ENCODE measurements around the gene LINGO1.

LINGO1 gene

DNA sequence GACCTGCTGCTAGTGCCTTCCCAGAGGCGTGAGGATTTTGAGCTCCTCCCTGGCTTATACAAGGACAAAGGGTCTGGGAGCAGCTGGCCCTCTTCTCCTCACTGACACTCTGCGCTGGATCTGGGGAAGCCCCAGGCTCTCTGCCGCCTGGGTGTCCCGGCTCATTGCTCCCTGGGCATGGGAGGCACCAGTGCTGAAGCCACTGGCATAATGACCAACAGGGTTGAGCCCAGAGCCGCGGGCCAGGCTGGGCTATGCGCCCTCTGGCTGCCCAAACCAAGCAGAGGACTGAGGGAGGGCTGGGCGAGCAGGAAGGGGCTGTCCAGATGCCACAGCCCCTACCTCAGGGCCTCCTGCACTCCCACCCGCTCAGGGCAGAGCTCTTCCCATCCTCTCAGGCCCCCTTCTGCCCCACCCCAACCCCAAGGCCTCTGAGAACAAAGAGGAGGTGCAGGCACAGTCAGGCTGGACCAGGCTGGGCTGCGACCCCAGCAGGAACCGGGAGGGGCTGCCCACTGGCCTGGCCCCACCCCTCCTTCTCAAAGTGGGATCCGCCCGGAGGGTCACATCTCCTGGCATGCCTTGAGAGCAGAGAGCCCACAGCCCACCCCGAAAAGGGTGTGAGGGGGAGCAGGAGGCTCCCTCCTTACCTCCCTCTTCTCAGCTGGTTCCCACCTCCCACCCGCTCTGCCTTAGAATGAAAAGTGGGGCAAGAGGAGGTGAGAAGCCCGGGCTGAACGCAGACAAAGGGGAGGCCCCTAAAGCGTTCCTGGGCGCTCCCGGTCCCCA is 1.6 kb downstream of the LINGO1 start:
- DNase-seq, result no peak

DNA sequence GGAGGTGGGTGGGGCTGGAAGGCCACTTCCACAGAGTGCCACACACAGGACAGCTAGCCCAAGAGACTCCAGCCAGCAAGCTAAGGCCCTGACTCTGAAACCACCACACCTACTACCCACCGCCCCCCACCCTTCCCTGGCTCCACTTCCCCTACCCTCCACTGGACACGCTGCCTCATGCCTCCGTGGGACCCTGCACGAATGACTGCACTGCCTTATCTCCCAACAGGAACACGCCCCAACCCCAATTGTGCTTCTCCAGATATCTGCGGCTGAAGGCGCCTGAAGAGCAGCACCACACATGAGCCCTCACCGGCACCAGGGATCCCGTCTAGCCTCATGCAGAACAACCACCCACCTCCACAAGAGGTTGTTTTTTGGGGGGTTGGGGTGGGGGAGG is 2.7 kb downstream of the LINGO1 start:
- no peak for DNase-seq

DNA sequence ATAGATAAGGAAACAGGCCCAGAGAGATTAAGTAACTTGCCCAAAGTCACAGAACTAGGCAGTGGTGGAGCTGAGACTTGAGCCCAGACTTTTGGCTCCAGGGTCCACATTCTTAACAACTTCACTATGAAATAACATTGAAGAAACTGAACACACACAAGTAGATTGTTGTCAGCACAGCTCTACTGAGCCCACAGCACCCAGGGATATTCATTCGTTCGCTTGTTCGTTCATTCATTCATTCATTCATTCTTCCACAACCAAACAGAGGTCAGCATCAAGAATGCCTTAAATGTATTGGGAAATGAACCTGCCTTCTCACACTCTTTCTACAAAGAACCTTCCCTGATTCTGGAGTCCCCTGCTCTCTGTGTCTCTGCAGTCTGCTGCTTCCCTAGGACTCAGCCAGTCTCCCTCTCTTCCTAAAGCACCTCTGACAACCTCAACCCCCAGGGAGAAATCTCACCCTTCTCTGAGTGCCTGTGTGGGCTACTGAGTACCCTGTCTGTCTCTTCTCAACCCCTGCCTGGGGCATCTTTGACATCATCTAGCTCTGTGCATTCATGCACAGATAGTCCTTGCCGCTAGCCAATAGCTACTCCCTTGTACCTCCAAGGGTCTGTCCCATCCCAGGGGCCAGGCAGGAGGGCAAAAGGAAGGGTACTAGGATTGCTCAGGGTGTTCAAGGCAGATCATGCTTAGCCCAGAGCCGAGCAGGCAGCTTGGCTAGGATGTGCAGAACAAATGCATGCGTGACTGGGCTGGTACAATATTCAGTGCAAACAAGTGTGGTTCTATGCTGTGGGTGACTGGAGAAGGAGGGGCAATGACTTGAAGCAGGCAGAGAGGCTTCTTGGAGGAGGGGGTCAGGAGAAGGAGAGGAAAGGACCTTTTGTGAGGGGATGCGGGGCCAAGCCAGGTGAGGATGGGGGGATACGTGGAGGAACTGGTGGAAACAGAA is 3.4 kb downstream of the LINGO1 start:
- DNase-seq, result no peak

DNA sequence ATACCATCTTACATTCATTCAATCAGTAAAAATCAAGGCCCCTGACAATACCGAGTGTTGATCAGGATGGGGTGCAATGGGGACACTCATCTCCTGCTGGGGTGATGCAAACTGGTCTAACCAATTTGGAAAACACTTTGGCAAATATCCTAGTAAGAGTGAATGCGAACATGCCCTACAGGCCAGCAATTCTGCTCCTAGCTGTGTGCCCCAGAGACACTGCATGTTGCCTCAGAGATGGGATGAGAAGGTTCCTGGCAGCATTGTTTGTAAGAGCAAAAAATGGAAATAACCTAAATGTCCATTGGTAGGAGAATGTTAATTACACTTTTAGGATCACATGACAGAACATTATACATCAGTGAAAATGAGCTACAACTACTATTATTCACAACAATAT is 4.7 kb downstream of the LINGO1 start:
- DNase-seq, result no peak

DNA sequence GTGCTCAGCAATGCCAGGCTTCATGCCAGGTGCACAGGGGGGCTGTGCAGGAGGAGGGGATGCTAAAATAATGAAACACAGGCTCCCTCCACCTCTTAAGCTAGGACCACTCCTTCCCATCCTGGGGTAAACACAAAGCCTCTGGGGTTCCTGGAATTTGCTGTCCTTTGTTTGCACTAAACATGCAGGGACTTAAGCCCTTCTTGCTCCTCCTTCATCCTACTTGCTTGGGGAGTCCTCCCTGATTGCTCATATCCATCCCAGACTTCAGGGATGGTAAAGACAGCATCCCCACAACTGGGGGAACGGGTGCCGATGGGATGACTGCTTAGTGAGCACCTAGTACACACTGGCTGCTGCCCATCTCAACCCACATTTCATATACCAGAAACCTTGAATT is 5.1 kb downstream of the LINGO1 start:
- DNase-seq, result no peak

DNA sequence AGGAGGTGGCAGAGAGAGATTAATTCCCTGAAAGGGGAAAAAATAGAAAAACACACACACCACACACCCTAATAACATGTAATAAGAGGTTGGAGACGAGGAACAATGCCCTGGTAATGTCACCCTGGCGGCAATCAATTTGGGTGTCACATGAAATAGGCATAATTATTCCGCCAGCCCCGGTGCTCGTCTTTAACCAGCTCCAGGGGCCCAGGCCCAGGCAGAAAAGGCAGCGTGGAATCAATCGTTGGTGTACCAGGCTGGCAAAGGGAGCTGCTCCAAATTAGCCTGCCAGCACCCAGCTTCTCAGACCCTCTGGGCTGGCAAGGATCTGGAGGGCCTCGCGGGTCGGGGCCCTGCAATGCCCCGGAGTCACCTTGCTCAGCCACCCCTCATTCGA is 5.6 kb downstream of the LINGO1 start:
- DNase-seq, result no peak

DNA sequence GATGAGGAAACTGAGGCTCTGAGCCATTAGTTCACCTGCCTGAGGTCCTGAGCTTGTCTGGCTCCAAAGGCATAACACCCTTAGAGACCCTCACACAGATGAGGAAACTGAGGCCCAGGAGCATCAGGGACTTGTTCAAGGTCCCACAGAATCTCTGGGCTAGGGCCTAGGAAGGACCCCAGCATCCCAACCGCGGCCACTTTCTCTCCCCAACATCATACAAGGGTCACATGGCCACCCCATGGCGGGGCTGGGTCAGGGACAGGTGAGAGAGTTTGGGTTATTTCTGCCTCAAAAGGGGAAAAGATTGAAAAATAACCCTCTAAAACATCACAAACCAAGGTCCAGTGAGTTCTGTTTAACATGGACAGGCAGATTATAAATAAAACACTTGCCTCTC is 6.7 kb downstream of the LINGO1 start:
- DNase-seq, result no peak

DNA sequence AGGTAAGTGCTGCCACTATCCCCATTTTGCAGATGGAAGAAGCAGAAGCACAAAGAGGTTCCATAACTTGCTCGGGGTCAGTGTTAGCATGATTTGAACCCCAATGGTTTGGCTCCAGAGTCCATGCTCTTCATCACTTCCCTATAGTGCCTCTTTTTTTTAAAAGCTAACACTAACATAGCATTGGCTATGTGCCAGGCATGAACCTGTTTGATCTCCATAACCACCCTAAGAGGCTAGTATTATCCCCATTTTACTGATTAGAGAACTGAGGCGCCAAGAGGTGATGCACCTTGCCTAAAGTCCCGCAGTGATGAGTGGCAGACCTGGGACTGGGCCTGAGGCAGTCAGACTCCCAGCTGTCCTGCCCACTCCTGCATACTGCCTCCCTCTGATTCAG is 7.3 kb downstream of the LINGO1 start:
- DNase-seq, result no peak

DNA sequence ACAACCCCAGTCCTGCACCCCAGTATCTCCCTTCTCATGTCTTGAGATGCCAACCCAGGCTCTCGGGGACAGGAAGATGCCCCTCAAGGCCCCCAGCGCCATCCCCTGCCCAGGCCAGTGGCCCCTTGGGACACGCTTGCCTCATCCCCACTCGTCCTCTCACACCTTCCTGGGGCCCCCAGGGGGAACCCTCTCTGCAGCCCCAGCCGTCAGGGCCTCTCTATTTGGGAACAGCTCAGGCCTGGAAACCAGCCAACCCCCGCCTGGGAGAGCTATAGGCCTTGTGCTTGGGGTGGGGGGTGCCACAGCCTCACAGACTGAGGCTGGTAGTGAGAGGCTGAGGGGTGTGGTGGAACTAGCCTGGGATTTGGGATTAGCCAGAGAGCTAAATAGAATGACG is 7.8 kb downstream of the LINGO1 start:
- no peak for DNase-seq

DNA sequence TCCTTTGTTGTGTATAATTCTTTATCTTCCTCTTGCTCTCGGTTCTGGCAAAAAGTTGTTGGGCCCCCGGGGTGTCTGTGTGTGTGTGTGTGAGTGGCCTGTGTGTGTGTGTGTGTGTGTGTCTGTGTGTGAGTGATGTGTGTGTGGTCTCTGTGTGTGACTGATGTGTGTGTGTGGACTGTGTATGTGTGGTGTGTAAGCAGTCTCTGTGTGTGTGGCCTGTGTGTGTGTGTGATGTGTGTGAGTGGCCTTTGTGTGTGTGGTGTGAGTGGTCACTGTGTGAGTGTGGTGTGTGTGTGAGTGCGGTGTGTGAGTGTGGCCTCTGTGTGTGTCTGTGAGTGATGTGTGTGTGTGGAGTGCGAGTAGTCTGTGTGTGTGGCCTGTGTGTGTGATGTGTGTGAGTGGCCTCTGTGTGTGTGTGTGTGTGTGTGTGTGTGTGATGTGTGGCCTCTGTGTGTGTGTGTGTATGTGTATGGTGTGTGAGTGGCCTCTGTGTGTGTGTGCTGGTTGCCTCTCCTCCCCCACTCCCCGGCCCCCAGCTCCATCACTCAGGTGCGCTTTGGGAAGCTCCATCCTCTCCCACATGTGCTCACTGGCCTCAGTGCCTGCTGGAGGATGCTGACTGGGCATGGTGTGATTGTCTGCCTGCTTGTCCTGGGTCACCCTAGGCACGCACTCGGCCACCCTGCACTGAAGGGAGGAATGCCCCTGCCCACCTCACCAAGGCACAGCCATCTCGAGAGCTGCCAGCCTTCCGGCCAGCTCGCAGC is 8.8 kb downstream of the LINGO1 start:
- DNase-seq, result no peak

DNA sequence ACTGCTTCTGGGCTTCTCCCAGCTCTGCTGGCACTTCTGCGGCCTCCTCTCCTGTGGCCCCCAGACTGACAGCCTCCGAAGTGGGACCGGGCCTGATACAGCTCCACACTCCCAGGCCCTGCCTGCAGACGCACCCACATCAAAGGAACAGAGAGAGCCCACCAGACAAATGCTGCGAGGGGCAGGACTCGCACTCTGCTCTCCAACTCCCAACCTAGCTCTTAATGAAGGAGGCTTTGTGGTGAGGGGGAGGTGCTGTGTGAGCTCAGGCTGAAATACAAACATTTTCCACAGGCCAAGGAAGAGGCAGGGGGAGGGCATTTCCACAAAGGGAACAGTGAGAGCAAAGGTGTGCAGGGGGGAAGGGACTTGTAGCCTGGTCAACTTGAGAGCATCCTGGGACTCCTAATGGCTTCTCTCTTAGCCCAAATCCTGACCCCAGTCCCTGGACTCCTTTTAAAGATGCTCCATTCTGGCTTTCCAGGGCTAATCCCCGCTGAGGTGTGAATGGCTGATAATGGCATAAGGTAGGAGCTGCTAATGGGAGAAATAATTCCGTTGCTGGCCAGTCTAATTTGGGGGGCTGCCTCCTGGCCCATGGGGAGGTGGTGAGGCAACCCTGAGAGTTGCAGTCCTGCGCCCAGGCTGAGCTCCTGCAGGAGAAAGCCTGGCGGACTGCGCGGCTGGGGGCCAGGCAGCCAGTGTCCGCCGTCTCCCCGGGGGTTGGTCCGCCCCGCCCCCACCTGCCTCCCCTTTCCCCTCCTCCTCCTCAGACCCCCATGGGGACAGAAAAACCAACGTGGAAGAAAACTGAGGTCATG is 9.6 kb downstream of the LINGO1 start:
- DNase-seq, result no peak

DNA sequence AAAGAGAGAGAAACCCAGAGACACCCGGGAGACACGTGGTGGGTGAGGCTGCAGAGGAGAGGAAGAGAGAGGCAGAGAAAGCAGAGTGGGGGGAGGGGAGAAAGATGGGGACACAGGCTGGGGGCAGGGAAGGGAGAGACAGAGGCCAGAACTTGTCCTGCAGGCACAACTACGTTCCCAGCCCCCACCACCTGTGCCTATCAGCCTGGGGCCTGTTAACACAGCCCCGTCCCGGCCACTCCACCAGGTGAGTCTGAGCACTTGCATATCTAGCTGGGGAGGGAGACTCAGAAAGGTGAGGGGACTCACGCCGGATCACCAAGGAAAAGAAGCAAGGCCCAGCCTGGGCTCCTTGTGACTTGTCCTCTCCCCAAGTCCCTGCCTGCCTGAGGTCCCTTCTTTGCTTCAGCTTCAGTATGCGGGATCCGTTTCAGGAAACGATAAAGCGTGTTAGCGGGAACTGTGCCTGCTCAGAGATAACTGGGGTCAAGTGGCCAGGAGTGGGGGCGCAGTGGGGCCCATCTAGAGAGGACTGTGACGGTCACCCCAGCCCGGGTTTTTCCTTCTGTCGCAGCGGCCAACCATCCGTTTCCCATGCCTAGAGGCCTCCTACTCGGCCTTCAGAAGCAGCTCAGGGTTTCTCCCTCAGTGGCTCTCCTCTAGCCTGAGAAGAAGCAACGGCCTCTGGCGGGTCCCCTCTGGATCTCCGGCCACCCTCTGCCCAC is 10.3 kb downstream of the LINGO1 start:
- DNase-seq, result no peak

DNA sequence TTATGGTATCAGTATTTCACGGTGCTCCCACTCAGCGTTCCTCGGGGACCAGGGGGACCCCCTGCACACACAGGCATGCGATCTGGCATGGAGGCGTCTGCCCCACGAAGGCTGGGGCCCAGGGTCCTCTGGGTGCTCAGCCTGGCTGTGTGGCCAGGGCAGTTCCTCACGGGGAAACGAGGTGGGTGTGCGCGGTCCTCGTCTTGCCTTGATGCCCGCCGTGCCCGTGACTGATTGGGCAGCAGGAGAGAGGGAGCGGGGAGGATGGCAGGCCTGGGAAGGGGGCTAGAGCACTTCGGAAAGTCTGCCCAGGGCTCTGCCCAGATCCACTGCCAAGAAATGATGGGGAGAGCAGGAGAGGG is 10.9 kb downstream of the LINGO1 start:
- DNase-seq, result no peak

DNA sequence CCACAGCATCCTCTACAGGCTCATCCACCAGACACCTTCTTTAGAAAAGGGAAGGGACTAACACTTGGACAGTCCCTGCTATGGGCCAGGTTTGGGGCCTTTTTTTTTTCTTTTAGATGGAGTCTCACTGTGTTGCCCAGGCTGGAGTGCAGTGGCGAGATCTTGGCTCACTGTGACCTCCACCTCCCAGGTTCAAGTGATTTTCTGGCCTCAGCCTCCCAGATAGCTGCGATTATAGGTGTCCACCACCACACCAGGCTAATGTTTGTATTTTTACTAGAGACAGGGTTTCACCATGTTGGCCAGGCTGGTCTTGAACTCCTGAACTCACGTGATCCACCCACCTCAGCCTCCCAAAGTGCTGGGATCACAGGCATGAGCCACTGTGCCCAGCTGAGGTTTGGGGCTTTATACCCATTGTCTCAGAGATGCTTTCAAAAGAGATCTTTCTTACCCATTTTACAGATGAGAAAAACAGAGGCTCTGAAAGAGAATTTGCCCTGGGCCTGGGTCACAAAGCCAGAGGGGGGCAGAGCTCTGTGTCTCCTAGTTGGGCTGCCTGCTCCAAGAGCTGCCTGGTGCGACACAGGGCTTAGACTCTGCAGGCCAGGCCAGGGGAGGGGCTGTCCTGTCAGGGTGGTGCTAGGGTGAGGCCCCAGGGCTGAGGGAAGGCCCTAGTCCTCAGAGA is 11.6 kb downstream of the LINGO1 start:
- DNase-seq, result no peak

DNA sequence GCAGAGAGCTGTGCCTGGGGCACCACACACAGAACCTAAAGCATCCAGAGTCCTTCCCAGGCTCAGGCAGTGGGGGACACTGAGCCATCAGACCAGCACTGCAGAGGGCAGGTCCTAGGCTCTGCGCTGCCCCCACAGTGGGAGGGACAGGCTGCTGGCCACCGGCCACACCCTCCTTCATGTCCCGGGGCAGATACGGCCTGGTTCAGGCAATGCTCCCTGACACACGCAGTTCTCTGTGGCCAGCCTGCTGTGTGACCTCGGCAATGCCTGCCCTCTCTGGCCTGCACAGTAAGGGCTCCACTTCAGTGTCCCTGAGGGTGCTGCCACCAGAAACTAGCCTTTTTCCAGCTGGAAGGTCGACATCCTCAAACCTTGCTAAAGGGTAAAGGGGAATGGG is 12.4 kb downstream of the LINGO1 start:
- no peak for DNase-seq

DNA sequence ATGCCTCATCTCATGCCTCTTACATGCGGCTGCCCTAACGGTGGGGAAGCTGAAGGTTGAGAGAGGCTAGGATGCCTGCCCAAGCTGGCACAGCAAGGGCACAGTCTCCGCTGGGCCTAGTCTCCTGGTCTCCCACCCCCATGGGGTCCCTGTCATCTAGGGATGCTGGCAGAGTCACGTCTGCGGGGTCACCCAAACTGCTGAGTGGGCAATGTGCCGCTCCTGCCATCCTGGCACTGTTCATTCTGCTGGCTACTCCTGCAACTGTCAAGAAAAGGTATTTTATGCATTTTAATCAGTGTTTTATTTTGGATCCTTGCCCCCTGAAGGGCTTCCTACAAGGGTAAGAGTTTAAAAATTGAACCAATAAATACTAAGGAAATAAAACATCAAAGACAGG is 12.8 kb downstream of the LINGO1 start:
- no peak for DNase-seq

DNA sequence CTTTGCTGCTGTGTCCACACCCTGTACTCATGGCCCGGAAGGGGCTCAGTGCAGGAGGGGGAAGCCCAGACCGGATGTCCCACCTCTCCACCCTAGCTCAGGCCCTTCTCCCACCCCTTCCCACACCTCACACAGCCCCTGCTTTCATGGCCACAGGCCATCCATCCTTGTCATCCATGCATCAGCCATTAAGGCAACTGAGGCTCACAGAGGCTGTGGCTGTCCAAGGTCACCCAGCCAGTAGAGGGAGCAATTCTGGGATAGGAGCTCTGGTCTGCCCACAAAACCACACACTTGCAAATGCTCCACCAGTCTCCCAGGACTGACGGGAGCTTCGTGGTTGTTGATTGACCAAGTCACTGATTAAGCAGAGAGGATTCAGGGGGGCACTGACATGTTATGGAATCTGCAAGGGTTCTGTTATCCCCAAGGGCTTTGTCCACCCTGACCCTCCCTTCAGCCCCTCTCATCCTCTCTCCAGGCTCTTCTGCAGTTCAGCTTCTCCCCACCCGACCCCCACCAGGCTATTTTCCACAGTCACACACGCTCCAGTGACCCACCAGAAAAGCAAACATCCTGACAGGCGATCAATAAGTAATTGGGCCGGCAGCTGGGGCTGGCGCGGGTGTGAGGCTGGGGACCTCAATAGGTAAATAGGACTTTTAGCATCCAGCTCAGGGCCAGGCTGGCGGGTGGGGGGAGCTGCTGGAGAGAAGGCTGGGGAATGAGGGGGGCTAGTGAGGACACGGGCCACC is 15.1 kb downstream of the LINGO1 start:
- no peak for DNase-seq

DNA sequence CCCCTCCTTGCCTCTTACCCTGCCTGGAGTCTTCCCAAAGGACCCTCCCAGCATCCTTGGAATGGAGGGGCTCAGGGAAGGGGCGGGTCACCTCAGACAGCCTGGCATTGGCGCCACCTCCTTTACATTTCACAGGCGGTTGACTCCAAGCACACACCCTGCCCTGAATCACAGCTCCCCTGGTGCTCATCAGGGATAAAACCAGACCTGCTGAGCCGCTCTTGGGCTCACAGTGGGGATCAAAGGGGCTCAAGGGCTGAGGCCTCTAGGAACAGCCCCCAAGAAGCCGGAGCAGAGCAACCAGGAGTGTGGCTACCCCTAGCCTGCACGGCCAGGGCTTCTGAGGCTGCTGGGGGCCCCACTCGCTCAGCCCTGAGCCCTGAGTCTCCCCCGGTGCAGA is 16.6 kb downstream of the LINGO1 start:
- DNase-seq, result no peak

DNA sequence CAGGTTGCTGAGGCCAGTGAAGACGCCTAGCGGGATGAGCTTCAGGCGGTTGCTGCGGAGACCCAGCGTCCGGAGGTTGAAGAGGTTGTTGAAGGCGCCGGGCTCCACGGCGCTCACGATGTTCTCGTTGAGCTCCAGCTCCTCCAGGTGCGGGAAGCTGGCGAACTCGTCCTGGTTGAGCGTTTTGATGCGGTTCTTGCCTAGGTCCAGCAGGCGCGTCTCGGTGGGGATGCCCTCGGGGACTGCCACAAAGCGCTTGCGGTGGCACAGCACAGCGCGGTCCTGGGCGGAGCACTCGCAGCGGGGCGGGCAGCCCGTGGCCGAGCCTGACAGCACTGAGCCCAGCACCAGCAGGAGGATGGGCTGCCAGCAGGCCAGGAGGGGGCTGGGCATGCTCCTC is 17.2 kb downstream of the LINGO1 start:
- DNase-seq, result no peak

DNA sequence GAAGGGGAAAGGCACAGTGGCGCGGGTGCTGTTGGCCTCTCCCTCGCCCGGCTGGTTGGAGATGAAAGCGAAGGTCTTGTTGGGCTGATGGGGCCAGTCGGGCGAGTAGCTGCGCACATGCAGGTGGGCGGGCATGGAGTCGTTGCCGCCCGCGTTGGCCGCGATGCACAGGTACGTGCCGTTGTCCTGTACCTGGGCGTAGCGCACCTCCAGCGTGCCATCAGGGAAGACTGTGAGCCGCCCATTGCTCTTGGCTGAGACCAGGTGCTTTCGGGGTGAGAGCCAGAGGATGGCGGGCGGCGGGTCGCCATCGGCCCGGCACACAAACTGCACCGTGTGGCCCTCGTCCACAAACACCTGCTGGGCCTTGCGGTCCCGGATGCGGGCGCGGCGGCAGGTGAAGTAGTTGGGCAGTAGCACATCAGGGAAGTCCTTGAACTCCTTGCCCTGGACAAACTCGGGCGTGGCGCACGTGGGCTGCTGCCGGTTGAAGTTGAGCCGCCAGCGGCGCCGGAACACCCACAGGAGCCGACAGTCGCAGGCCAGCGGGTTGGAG is 18.4 kb downstream of the LINGO1 start:
- DNase-seq, result no peak
